ENCODE results near the gene TCEA3. TPM values are rescaled to one million over a fixed set of nuclear protein-coding genes. Genes with fewer than 3 reads are reported as not detected.

TCEA3 gene
- total and polyA plus RNA-seq, 8 donors: 70.8 to 143 (median 116) TPM

DNA sequence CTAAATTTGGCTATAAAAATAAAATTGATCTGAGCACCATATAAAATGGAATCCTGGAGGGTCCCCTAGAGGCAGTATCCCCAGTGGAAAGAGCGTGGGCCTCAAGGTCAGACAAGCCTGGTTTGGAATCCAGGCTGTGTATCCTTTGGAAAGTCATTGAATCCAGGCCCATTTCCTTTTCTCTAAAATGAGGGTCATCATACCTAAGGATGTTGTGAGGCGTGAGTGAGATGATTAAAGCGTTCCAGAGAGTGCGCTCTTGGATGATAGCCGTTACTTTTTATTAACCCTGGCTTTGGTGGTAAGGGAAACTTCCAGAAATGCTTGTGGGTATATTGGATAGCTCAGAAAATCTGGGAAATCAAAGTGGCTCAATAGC, 54.2 kb downstream of the TCEA3 start:
- DNase-seq: peak in 1 of 6 donors; percentile 2
- H3K9me3 ChIP-seq: no peaks in the 10 kb centered on the region

DNA sequence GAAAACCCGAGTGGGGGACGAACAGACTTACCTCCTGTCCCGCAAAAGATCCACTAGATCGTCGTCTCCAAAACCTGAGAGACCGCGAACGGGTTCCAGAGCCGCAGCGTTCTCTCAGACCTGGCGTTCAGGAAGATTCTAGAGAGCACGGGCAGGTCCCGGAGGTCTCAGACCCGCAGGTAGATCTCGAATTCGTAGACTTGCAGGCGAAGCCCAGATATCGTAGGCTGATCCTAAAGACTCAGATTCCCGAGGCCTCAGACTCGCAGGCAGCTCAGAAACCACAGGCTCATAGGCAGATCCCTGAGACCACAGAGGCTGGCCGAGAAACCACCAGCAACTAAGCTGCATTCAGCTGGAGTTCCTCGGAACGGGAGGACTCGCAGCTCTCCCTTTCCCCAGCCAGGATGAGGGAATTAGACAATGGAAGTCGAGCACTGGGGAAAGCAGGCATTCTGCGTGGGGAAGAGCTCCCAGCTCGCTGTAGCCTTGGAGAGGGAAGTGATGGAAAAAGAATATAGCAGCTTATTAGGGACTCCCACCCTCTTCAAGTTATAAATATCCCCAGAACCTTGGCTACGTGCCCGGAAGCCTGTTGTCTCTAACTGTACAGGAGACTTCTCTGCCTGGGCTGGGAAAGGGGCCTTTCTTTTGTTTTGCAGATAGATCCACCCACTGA, 55.1 kb downstream of the TCEA3 start, which contains the start of gene ZNF436:
ZNF436 (minus strand) TSS at position 502 of the 679 bp plus-strand sequence. CDS start 1,831 bp downstream, outside the sequence.
- H3K4me3 ChIP-seq: peak within 1 kb of the TSS; percentile 84 to 87 (median 85)
- intact Hi-C loops (cut with DNase I): no loop called here
- H3K27me3 ChIP-seq: no peaks in the 10 kb centered on the region
- H3K36me3 ChIP-seq: peaks cover 0 to 4% (median 4%) of the 10 kb centered on the region in 3 donors
- 0% methylated on average over 29 of the region's 29 CpGs for WGBS, 2 donors
- H3K4me1 ChIP-seq: peaks cover 4 to 28% (median 26%) of the 10 kb centered on the region in 3 donors
- TF ChIP-seq, protein P1, sequence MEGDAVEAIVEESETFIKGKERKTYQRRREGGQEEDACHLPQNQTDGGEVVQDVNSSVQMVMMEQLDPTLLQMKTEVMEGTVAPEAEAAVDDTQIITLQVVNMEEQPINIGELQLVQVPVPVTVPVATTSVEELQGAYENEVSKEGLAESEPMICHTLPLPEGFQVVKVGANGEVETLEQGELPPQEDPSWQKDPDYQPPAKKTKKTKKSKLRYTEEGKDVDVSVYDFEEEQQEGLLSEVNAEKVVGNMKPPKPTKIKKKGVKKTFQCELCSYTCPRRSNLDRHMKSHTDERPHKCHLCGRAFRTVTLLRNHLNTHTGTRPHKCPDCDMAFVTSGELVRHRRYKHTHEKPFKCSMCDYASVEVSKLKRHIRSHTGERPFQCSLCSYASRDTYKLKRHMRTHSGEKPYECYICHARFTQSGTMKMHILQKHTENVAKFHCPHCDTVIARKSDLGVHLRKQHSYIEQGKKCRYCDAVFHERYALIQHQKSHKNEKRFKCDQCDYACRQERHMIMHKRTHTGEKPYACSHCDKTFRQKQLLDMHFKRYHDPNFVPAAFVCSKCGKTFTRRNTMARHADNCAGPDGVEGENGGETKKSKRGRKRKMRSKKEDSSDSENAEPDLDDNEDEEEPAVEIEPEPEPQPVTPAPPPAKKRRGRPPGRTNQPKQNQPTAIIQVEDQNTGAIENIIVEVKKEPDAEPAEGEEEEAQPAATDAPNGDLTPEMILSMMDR (IDR thresholded peaks at IDR 0.05): no peak
- peak in 3 of 4 donors; percentile 2 to 7 (median 5) for ATAC-seq
- peak within 1 kb of the TSS; percentile 90 to 97 (median 96) for H3K27ac ChIP-seq
- H3K9me3 ChIP-seq: no peaks in the 10 kb centered on the region
- peak; percentile 63 to 89 (median 83) for DNase-seq
- no peak for FAIRE-seq

More for the DNA sequence above, 54.2 kb downstream of the TCEA3 start:
- 24 to 27% methylated on average over 5 of the region's 5 CpGs for WGBS, 2 donors
- FAIRE-seq (no peak), ATAC-seq (no peak)
- no peaks in the 10 kb centered on the region for H3K27me3 ChIP-seq
- H3K36me3 ChIP-seq: no peaks in the 10 kb centered on the region
- intact Hi-C loops (cut with DNase I): no loop called here
- TF ChIP-seq, protein P1 (IDR thresholded peaks at IDR 0.05): no peak
- peaks cover 4 to 28% (median 26%) of the 10 kb centered on the region in 3 donors for H3K4me1 ChIP-seq
- H3K27ac ChIP-seq: peak overlapping the region in 3 of 4 donors; percentile 96 to 97 (median 97)
- H3K4me3 ChIP-seq: peak overlapping the region in 1 of 4 donors; percentile 87

DNA sequence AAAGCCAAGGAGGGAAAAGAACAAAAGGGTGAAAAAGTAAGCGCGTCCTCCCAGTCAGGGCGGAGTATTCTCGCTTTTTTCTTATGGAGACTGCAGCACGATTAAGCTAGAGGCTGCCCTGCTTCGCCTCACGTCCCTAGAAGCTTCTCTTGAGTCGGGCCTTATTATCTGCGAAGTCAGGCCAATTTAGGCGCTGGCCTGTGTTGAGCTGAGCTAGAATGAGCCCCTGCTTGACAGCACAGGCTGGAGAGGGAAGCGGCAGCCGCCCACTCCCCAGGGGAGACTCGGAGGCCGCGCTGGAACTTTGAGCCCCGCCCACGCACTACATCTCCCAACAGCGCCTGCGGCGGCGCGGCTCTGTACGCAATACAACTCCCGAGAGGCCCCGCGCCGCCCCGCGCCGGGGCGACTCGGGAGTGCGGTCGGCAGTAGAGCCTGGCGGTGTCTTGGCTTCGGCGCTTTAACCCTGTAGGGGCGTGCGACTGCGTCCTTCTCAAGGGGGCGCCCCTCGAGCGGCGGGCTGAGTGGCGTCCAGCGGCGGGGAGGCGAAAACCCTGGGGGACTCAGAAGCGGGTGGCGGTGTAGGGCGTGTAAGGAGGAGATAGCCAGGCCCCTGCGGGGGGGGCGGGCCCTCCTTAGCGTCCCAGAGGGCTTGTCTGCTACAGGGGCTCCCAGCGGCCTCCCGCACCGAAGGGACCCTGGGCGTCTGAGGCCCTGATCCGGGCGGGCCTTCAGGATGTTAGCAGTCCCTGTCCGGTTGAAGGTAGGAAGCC, 55.8 kb downstream of the TCEA3 start:
- ATAC-seq (peak; percentile 83 to 92 (median 85)), FAIRE-seq (no peak), DNase-seq (peak; percentile 85 to 95 (median 89))
- WGBS, 2 donors: 0% methylated on average over 52 to 61 of the region's 61 CpGs
- Histone ChIP-seq H3K4me1 (peaks cover 4 to 28% (median 26%) of the 10 kb centered on the region in 3 donors), H3K9me3 (peaks cover 0 to 2% (median 0%) of the 10 kb centered on the region in 4 donors), H3K4me3 (peak overlapping the region; percentile 84 to 87 (median 85)), H3K36me3 (peaks cover 2 to 6% (median 4%) of the 10 kb centered on the region in 3 donors), H3K27ac (peak overlapping the region; percentile 90 to 97 (median 96)), H3K27me3 (no peaks in the 10 kb centered on the region)
- intact Hi-C loops (cut with DNase I): no loop called here
- TF ChIP-seq, protein P1 (IDR thresholded peaks at IDR 0.05): no peak

DNA sequence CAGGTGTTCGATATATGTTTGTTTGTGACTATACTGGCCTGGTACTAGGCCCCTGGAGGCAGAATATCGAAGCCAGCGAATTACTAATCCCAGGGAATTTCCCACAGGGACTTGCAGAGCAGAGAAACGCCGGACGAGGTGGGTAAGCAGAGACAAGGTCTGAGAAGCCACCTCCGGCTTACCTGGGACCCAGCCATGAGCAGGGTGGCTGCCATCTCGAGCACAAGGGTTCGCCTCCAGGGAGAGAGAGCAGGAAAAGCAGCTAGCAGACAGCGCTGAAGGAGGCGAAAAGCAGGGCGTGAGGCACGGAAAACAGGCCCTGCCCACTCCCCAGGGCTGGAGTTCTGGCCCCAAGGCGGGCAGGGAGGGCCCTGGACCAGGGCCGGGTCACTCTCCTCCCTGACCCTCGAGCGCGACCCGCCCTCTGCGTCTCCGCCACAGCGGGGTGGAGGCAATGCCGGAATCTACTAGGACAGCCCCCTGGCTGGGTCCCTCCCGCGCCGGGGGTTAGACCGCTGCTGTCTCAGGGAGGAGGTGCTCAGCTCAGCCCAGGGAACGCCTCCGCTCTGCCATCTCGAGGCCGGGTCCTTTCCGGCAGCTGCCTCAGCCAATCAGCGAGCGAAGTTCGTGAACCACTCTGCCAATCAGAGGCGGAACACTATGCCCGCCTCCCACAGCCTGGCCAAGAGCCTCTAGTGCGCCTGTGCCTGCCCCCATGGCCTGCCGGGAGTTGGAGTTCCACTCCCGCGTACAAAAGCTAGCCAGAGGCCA, 56.6 kb downstream of the TCEA3 start:
- 1% methylated on average over 41 of the region's 41 CpGs for WGBS, 2 donors
- H3K4me3 ChIP-seq: peak overlapping the region; percentile 84 to 87 (median 85)
- intact Hi-C loops (cut with DNase I): no loop called here
- peak; percentile 94 to 99 (median 99) for DNase-seq
- FAIRE-seq: peak; percentile 63
- peaks cover 4 to 9% (median 6%) of the 10 kb centered on the region in 3 donors for H3K36me3 ChIP-seq
- H3K27me3 ChIP-seq: no peaks in the 10 kb centered on the region
- peak; percentile 85 to 94 (median 89) for ATAC-seq
- H3K27ac ChIP-seq: peak overlapping the region; percentile 90 to 97 (median 96)
- H3K4me1 ChIP-seq: peaks cover 4 to 28% (median 26%) of the 10 kb centered on the region in 3 donors
- TF ChIP-seq, protein P1 (IDR thresholded peaks at IDR 0.05): peak in 1 of 4 donors; percentile 8
- peaks cover 0 to 3% (median 0%) of the 10 kb centered on the region in 4 donors for H3K9me3 ChIP-seq

Data from pancreas (tissue), 10 donors.